Measurements from ENCODE around the gene GOLGA7B.

Gene GOLGA7B

DNA sequence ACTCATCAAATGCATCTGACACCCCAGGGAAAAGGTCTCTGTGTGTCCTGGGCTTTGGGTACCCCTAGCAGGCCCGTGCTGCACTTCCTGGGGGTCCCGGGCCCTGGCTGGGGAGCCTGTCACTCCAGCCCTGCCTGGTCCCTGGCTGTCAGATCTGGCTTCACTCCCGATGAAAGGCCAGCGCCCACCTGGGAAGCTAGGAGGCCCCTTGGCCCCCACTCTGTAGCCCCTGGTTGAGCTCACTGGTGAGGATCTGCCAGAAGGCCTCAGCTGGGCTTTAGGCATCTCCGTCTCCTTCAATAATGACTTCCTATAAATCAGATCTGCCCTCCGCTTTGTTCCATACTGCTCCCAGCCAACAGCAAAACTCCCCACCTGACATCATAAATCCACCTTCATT, 64.0 kb downstream of the GOLGA7B start:
- no peak overlapping the region for H3K4me3 ChIP-seq (ENCODE audit: control insufficient read depth, low read depth, low read length)
- no peak for TF ChIP-seq CTCF (conservative IDR thresholded peaks at IDR 0.05; ENCODE audit: control insufficient read depth, insufficient read depth, low read depth, low read length)

DNA sequence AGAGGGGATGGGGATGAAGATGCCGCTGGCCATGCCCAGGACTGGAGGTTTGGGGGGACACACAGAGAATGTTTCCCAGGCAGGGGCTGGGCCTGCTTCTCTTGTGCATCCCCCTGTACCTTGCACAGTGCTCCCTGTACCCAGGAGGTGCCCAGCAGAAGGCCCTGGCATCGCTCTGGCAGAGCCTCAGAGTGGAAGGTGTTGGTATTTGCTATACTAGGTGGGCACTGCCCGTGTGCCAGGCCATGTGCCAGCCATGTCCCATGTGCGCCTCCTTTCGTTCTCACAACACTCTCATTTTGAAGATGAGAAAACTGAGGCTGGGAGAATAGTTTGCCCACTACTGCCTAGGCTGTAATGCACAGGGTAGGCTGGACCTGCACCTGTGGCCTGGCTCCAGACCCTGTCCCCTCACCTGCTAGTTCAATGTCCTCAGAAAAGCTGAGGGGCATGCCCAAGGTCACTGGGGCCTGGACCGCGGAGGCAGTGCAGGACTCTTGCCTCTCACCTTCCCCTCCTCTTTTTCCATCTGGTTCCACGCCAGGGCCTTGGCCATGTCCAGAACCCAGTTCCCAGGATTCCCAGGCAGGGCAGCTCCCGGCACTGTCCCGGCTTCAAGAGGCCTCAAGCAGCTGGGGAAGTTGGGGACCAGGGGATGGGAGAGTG, 64.7 kb downstream of the GOLGA7B start:
- H3K4me3 ChIP-seq (ENCODE audit: control insufficient read depth, low read depth, low read length): no peak overlapping the region
- TF ChIP-seq CTCF (conservative IDR thresholded peaks at IDR 0.05; ENCODE audit: control insufficient read depth, insufficient read depth, low read depth, low read length): no peak
- DNase-seq (ENCODE audit: low read depth): no peak

More for the DNA sequence above, 64.0 kb downstream of the GOLGA7B start:
- no peak for DNase-seq (ENCODE audit: low read depth)

GRCh38 chr10:97914837-97915211, 65.2 kb downstream of the GOLGA7B start:
- no peak overlapping the region for H3K4me3 ChIP-seq (ENCODE audit: control insufficient read depth, low read depth, low read length)
- peak; percentile 77 for TF ChIP-seq CTCF (conservative IDR thresholded peaks at IDR 0.05; ENCODE audit: control insufficient read depth, insufficient read depth, low read depth, low read length)
- DNase-seq (ENCODE audit: low read depth): peak; percentile 38

DNA sequence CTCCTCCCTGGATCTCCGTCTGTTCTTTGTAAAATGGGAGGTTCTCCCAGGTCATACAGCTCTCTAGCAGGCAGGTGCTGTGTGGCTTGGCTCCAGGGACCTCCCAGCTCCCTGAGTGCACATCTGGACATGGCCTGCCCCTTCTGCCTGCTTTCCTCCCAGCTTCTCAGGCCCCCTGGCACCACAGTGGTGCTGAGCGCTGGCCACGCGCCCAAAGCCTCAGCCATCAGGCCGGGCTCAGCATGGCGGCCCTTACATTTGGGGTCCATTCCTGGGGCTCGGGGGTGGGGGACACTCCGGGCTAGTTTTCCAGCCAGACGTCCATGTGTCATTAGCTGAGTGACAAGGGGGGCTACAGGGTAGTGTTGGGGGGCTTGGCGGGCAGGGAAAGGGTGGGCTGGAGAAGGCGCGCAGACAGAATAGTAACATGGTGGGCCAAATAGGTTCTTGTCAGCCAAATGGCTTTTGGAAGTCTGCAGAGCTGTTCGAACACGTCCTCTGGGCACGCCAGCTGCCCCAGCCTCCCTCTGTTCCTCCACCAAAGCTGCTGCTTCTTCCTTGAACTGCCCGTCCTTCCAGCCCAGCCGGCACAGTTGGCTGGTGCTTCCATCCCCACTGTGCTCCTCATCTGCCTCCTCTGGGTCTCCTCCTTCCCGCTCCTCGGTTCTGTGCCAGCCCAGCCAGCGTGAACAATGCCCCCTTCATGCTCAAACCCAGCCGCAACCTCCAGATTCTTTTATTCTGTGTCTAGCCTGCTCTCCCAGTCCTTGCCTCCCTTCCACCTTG, 65.9 kb downstream of the GOLGA7B start:
- TF ChIP-seq CTCF (conservative IDR thresholded peaks at IDR 0.05; ENCODE audit: control insufficient read depth, insufficient read depth, low read depth, low read length): no peak
- no peak overlapping the region for H3K4me3 ChIP-seq (ENCODE audit: control insufficient read depth, low read depth, low read length)
- no peak for DNase-seq (ENCODE audit: low read depth)

GRCh38 chr10:97916586-97916985, 66.9 kb downstream of the GOLGA7B start:
- peak; percentile 30 for DNase-seq (ENCODE audit: low read depth)
- no peak for TF ChIP-seq CTCF (conservative IDR thresholded peaks at IDR 0.05; ENCODE audit: control insufficient read depth, insufficient read depth, low read depth, low read length)
- H3K4me3 ChIP-seq (ENCODE audit: control insufficient read depth, low read depth, low read length): no peak overlapping the region

DNA sequence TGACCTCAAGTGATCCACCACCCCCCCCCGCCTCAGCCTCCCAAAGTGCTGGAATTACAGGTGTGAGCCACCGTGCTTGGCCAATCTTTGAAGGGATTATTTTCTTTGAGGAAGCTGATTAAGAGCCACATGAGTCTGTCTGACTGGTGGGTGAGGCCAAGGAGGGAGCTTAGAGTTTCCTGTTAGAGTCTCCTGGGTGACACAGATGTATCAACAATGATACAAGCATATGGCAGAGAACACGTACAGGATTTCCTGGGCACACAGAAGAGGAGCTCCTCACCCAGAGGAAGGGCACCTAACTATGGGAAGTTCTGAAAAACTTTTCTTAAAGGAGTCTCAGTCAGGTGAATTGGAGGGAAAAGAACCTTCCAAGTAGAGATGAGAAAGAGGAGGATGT, 69.4 kb downstream of the GOLGA7B start:
- no peak for DNase-seq (ENCODE audit: low read depth)
- no peak for TF ChIP-seq CTCF (conservative IDR thresholded peaks at IDR 0.05; ENCODE audit: control insufficient read depth, insufficient read depth, low read depth, low read length)
- no peak overlapping the region for H3K4me3 ChIP-seq (ENCODE audit: control insufficient read depth, low read depth, low read length)
